Loucy (cell line): ENCODE data around the gene TACR2.
"Not testable (repeated sequence)": the region's sequence is repeated elsewhere in the genome, so short reads cannot be mapped to it uniquely, and the experiment has no call there.

Experiments
- H2AFZ ChIP-seq: fragments of 200-600 bp; sonication (generic); 2 replicates; pipeline ENCODE4 v1.6.0; 2016; ENCODE audit warnings: antibody characterized with exemption, mild to moderate bottlenecking, low read length, moderate library complexity
- H3F3A ChIP-seq: fragments of 200-600 bp; 2 replicates; pipeline ENCODE4 v1.6.0; 2016; ENCODE audit warnings: antibody characterized with exemption, low read depth, mild to moderate bottlenecking
- H3K27me3 ChIP-seq: fragments of 200-600 bp; sonication (generic); 2 replicates; pipeline ENCODE4 v1.6.1; 2014; ENCODE audit warnings: low read length, mild to moderate bottlenecking; ENCODE audit not compliant: insufficient read depth, poor library complexity, severe bottlenecking
- H3K36me3 ChIP-seq: fragments of 200-600 bp; sonication (generic); 2 replicates; pipeline ENCODE4 v1.6.1; 2016; ENCODE audit warnings: low read length; ENCODE audit not compliant: insufficient read depth
- H3K4me1 ChIP-seq: fragments of 200-600 bp; sonication (generic); 2 replicates; pipeline ENCODE4 v1.5.1; 2014; ENCODE audit warnings: low read length, mild to moderate bottlenecking; ENCODE audit not compliant: insufficient read depth, poor library complexity, severe bottlenecking
- H3K4me2 ChIP-seq: fragments of 200-600 bp; sonication (generic); 2 replicates; pipeline ENCODE4 v1.6.0; 2014; ENCODE audit warnings: antibody characterized with exemption, low read length, low read depth, mild to moderate bottlenecking; ENCODE audit not compliant: poor library complexity, severe bottlenecking
- H3K4me3 ChIP-seq: fragments of 200-600 bp; sonication (generic); 2 replicates; pipeline ENCODE4 v1.5.1; 2014; ENCODE audit warnings: low read length, mild to moderate bottlenecking, mixed read lengths; ENCODE audit not compliant: poor library complexity, severe bottlenecking
- H3K79me2 ChIP-seq: fragments of 200-600 bp; sonication (generic); 2 replicates; pipeline ENCODE4 v1.6.1; 2014; ENCODE audit warnings: low read length; ENCODE audit not compliant: insufficient read depth
- H3K9ac ChIP-seq: fragments of 200-600 bp; sonication (generic); 2 replicates; pipeline ENCODE4 v1.6.0; 2014; ENCODE audit warnings: mild to moderate bottlenecking, low read depth, low read length, moderate library complexity; ENCODE audit not compliant: poor library complexity, severe bottlenecking
- H3K9me2 ChIP-seq: fragments of 200-600 bp; sonication (generic); replicated peaks from 2 replicates; pipeline ENCODE4 v1.6.1; 2016; ENCODE audit warnings: low read depth, low read length, mixed read lengths
- H3K9me3 ChIP-seq: fragments of 200-600 bp; sonication (generic); 2 replicates; pipeline ENCODE4 v1.6.1; 2014; ENCODE audit warnings: mild to moderate bottlenecking, antibody characterized with exemption, low read length, low read depth; ENCODE audit not compliant: insufficient read depth
- H4K20me1 ChIP-seq: fragments of 200-600 bp; sonication (generic); 2 replicates; pipeline ENCODE4 v1.6.0; 2014; ENCODE audit warnings: antibody characterized with exemption, low read length, mild to moderate bottlenecking; ENCODE audit not compliant: insufficient read depth, poor library complexity, severe bottlenecking
- EZH2phosphoT487 ChIP-seq: fragments of 200-600 bp; IDR thresholded peaks from 2 replicates; pipeline ENCODE4 v1.6.1; 2018; ENCODE audit warnings: antibody characterized with exemption, mild to moderate bottlenecking, moderate library complexity, borderline replicate concordance
- TF ChIP-seq, protein P1 (sequence below): fragments of 200-600 bp; sonication (generic); conservative IDR thresholded peaks from 2 replicates; pipeline ENCODE4 v1.5.1; 2014; ENCODE audit warnings: mild to moderate bottlenecking, antibody characterized with exemption, low read length

TACR2 gene

DNA sequence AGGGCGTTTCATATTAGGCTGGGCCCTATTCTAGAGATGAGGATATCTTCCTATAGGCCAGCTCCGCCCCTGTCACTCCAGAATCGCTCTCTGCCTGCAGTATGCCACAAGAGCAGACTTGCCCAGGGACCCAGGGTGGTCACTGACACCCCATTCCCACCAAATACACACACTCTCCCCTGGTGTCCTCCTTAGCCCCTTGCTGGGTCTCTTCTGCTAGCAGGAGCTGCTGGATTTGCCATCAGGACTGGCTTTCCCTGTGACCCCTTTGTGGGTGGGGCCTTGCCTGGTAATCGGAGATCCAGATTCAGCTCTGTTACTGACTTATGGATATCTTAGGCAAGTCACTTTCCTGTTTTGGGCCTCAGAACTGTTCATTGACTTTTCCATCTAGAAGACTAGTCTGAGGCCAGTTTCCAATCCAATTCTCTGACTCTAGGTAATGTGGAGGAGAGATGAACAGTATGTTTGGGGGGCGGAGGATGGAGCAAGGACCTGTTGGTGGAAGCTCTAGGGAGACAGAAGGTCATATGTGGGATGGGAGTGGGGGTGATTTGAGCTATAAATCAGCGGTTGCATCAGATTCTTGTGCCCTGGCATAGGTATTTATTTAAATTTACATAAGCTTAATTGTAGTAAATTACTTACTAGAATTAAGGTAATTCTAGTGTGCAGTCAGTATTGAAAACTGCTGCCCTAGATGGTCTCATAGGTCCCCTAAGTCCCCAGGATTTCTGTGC is 36.1 kb upstream of the TACR2 start:
- H2AFZ ChIP-seq = no peak overlapping the region
- H4K20me1 ChIP-seq = no peaks in the 10 kb centered on the region
- H3K4me1 ChIP-seq = no peaks in the 10 kb centered on the region
- no peak overlapping the region for H3K4me3 ChIP-seq
- no peaks in the 10 kb centered on the region for H3K9me2 ChIP-seq
- H3K9me3 ChIP-seq = no peaks in the 10 kb centered on the region
- no peaks in the 10 kb centered on the region for H3K79me2 ChIP-seq
- TF ChIP-seq, protein P1, sequence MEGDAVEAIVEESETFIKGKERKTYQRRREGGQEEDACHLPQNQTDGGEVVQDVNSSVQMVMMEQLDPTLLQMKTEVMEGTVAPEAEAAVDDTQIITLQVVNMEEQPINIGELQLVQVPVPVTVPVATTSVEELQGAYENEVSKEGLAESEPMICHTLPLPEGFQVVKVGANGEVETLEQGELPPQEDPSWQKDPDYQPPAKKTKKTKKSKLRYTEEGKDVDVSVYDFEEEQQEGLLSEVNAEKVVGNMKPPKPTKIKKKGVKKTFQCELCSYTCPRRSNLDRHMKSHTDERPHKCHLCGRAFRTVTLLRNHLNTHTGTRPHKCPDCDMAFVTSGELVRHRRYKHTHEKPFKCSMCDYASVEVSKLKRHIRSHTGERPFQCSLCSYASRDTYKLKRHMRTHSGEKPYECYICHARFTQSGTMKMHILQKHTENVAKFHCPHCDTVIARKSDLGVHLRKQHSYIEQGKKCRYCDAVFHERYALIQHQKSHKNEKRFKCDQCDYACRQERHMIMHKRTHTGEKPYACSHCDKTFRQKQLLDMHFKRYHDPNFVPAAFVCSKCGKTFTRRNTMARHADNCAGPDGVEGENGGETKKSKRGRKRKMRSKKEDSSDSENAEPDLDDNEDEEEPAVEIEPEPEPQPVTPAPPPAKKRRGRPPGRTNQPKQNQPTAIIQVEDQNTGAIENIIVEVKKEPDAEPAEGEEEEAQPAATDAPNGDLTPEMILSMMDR = no peak
- TF ChIP-seq EZH2phosphoT487 = no peak
- H3K4me2 ChIP-seq = no peak overlapping the region
- no peaks in the 10 kb centered on the region for H3K36me3 ChIP-seq
- no peaks in the 10 kb centered on the region for H3F3A ChIP-seq
- no peak overlapping the region for H3K9ac ChIP-seq
- H3K27me3 ChIP-seq = no peaks in the 10 kb centered on the region

DNA sequence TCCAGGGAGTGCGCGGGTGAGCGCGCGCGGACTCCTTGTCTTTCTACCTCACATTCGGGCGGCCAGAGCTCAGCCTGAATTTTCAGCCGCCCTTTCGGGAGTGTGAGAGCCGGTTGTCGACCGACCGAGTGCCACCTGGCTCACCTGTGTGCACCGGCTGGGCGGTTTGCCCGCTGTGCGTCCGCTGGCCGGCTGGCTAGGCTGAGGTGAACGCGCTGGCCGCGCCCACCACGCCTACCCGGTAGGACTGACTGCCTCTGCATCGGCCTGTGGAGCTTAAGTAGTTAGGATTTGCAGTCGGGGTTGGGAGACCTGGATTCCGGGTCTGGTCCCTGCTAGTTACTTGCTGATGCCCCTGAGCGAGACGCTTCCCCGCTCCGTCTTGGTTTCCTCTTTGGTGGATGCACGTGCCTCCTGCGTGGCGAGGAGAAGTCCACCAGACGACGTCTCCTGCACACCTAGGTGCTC is 35.1 kb upstream of the TACR2 start:
- Histone ChIP-seq H3K4me3 (peak overlapping the region; percentile 60), H3K27me3 (no peaks in the 10 kb centered on the region), H3K36me3 (no peaks in the 10 kb centered on the region), H3K9me3 (no peaks in the 10 kb centered on the region), H3K4me1 (peaks cover 9% of the 10 kb centered on the region), H3K9me2 (no peaks in the 10 kb centered on the region), H3K79me2 (no peaks in the 10 kb centered on the region), H3K9ac (no peak overlapping the region), H3F3A (no peaks in the 10 kb centered on the region), H3K4me2 (peak overlapping the region; percentile 52), H2AFZ (peak overlapping the region; percentile 6; the same call in 1 of the 2 replicates), H4K20me1 (no peaks in the 10 kb centered on the region)
- TF ChIP-seq EZH2phosphoT487 = no peak
- TF ChIP-seq, protein P1 = no peak

DNA sequence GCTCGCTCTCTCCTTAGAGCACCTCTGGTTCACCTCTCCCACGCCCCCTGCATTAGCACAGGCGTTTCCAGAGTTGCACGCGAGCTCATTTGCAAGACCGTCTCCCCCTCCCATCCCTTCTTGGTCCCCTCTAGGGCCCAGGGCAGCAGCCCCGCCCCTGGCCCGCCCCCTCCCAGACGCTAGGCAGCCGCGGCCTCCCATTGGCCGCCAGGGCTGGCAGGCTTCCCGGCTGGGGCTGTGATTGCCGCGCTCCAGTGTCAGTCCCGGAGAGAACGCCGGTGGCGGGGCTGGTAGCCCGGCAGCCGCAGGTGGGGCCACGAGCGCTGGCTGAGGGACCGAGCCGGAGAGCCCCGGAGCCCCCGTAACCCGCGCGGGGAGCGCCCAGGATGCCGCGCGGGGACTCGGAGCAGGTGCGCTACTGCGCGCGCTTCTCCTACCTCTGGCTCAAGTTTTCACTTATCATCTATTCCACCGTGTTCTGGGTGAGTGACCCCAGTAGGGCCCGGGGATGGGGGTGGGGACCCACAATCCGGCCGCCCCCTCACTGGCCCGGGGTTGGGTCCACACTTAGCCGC is 34.6 kb upstream of the TACR2 start, which contains the start of gene TSPAN15:
TSS of gene TSPAN15 (plus strand) at position 257 of the 575 bp plus-strand sequence. CDS start at position 387, 130 bp downstream.
- Histone ChIP-seq H3K4me1 (peaks cover 14% of the 10 kb centered on the region), H3K4me3 (peak within 1 kb of the TSS; percentile 60), H3K27me3 (no peaks in the 10 kb centered on the region), H3K79me2 (no peaks in the 10 kb centered on the region), H3K9ac (no peak within 1 kb of the TSS), H3K9me2 (no peaks in the 10 kb centered on the region), H3K4me2 (peak within 1 kb of the TSS; percentile 52), H4K20me1 (no peaks in the 10 kb centered on the region), H2AFZ (peak within 1 kb of the TSS; percentile 72), H3K36me3 (no peaks in the 10 kb centered on the region), H3K9me3 (no peaks in the 10 kb centered on the region), H3F3A (no peaks in the 10 kb centered on the region)
- no peak for TF ChIP-seq EZH2phosphoT487
- TF ChIP-seq, protein P1 = no peak

DNA sequence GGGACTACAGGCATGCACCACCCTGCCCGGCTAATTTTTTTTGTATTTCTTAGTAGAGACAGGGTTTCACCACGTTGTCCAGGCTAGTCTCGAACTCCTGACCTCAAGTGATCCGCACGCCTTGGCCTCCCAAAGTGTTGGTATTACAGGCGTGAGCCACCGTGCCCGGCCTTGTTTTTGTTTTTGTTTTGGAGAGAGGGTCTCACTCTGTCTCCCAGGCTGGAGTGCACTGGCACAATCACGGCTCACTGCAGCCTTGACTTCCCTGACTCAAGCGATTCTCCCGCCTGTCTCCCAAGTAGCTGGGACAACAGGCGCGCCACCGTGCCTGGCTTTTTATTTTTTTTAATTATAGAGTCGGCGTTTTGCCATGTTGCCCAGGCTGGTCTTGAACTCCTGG is 33.7 kb upstream of the TACR2 start:
- not testable (repeated sequence) for H3K27me3 ChIP-seq, H3K9me3 ChIP-seq, H3K4me3 ChIP-seq, H3K9ac ChIP-seq, H3K79me2 ChIP-seq, H2AFZ ChIP-seq, H3F3A ChIP-seq, H3K4me2 ChIP-seq, H4K20me1 ChIP-seq, H3K36me3 ChIP-seq, H3K9me2 ChIP-seq
- peaks cover 17% of the 10 kb centered on the region for H3K4me1 ChIP-seq
